Naive thymus-derived CD8-positive, alpha-beta T cell (primary cell): ENCODE results near the gene MTA1. TPM values are rescaled to one million over a fixed set of nuclear protein-coding genes. Genes with fewer than 3 reads are reported as not detected.
A peak's percentile ranks its signal among the peaks of the same experiment; 100 is the strongest.

Experiments
- ATAC-seq, 2 donors: fragments of 150-1000 bp; cut with Tn5 transposase in 1 of 2; sonication (Bioruptor Pico), chemical (Tn5 transposase) in 1 of 2; 1 replicate in 1 of 2; 2 replicates in 1 of 2; pipeline ENCODE4 v1.10.0; 2021; ENCODE audit warnings: mild to moderate bottlenecking in 2 of 2, moderate library complexity in 2 of 2
- POLR2A ChIA-PET: fragments of 350-600 bp; sonication (Branson Sonifier 250); formaldehyde crosslinking; loops from one replicate; lab custom pipeline; 2021; ENCODE audit warnings: antibody characterized with exemption; lab: Charles Lee
- DNase-seq, 10 donors: peaks; one replicate each; pipeline versions ENCODE4 v3.0.0 to v3.0.0-alpha.2; 2020 to 2022
- H3K27ac Mint-ChIP-seq, 10 donors: one replicate each; pipeline ENCODE4 v1.8.0; 2020 to 2022; ENCODE audit warnings: mild to moderate bottlenecking in 10 of 10, mixed read lengths in 10 of 10, moderate library complexity in 4 of 10, inconsistent platforms in 1 of 10
- H3K27me3 Mint-ChIP-seq, 5 donors: one replicate each; pipeline ENCODE4 v1.8.0; 2021 to 2022; ENCODE audit warnings: mixed read lengths in 5 of 5
- H3K36me3 Mint-ChIP-seq, 3 donors: one replicate each; pipeline ENCODE4 v1.8.0; 2020 to 2022; ENCODE audit warnings: mixed read lengths in 3 of 3, mild to moderate bottlenecking in 2 of 3, inconsistent platforms in 1 of 3
- H3K4me1 Mint-ChIP-seq, 4 donors: one replicate each; pipeline ENCODE4 v1.8.0; 2021 to 2022; ENCODE audit warnings: mixed read lengths in 4 of 4
- H3K4me3 Mint-ChIP-seq, 10 donors: one replicate each; pipeline ENCODE4 v1.8.0; 2020 to 2022; ENCODE audit warnings: mild to moderate bottlenecking in 10 of 10, mixed read lengths in 10 of 10, moderate library complexity in 6 of 10, inconsistent platforms in 1 of 10
- H3K9me3 Mint-ChIP-seq, 9 donors: one replicate each; pipeline ENCODE4 v1.8.0; 2020 to 2022; ENCODE audit warnings: mixed read lengths in 9 of 9, mild to moderate bottlenecking in 3 of 9, inconsistent platforms in 1 of 9, moderate library complexity in 1 of 9
- polyA plus RNA-seq, 3 donors: library from polyadenylated mRNA; unstranded; fragments of 300-500 nt; fragmentation: Illumina TruSeq; gene quantifications; one replicate each; pipeline ENCODE4 v1.2.3, GENCODE V29; 2021
- total RNA-seq, 8 experiments: library from RNA in 2 of 8; stranded (reverse) in 2 of 8; gene quantifications; one replicate each; pipeline ENCODE4 v1.2.3 and lab custom pipeline; 2021 to 2026

Gene MTA1
- total and polyA plus RNA-seq, 5 experiments from 2014 or later = 3.1 to 142 (median 6.5) TPM

DNA sequence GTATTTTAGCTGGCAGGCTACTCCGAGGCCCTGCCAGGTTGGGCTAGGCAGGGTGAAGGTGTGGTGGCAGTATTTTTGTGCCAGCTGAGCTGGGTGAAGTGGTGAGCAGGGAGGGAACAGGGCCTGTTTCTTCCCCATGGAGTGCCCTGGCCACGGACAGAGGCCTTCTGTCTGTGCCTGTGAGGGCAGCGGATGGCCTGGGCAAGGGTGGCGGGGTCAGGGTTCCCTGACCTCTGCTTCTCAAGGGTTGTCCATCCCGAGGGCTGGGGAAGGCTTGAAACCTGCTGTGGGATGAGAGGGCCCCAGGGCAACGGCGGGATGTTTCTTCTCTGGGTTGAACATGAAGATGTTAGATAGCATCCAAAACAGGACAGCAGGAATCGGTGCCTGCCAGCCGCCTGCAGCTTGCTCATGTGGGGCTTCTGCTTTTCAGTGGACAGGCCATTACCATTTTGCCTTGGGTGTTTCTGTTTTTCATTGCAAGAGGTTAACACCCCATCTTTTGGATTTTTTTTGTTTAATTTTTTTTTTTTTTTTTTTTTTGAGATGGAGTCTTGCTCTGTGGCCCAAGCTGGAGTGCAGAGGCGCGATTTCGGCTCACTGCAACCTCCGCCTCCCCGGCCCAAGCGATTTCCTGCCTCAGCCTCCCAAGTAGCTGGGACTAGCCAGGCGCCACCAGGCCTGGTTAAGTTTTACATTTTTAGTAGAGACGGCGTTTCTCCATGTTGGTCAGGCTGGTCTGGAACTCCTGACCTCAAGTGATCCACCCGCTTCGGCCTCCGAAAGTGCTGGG is 3.3 kb downstream of the MTA1 start:
- peak overlapping the region in 4 of 10 donors; percentile 36 to 94 (median 56) for H3K4me3 Mint-ChIP-seq
- H3K4me1 Mint-ChIP-seq = peaks cover 17 to 41% (median 39%) of the 10 kb centered on the region in 4 donors
- peaks cover 0 to 1% (median 0%) of the 10 kb centered on the region in 9 donors for H3K9me3 Mint-ChIP-seq
- H3K27me3 Mint-ChIP-seq = no peaks in the 10 kb centered on the region
- POLR2A ChIA-PET = interaction anchor here (0.6 to 0.7 kb wide), 2 partner anchors 31 to 32 kb away, joined by 3 to 4 read pairs; no protein-coding TSS in a partner anchor
- no peak for ATAC-seq
- peak overlapping the region; percentile 13 to 95 (median 80) for H3K27ac Mint-ChIP-seq
- DNase-seq = no peak
- peaks cover 0 to 10% (median 8%) of the 10 kb centered on the region in 3 donors for H3K36me3 Mint-ChIP-seq

DNA sequence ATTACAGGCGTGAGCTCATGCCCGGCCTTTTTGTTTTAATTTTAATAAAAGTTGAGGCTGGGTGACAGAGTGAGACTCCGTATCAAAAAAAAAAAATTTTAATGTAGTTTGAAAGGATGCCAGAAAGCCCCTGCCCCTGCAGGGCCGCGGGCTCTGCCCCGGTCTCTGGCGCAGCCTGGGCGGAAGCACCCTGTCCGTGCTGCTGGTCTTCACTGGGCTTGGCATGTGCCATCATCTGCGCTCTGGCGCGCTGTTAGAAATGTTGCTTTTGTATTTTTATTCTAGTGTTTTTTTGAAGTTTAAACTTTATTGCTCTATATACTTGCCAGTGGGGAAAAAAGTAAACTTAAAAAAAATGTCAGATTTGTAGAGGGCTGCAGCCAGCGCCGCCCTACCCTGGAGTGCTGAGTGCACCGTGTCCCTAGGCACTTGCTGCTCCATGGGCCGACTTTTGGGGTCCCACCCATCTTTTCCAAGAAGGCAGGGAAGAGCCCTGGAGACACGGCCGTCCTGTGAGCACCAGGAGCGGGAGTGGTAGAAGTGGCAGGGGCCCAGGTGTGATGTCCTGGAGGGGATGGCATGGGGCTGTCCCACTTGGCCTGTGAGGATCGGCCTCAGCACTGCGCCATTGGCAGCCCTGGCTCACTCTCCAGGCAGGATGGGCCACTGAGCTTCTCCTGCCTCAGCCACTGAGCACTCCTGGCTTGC is 4.0 kb downstream of the MTA1 start:
- DNase-seq (no peak), ATAC-seq (no peak)
- H3K36me3 Mint-ChIP-seq = peaks cover 0 to 10% (median 8%) of the 10 kb centered on the region in 3 donors
- H3K4me1 Mint-ChIP-seq = peaks cover 17 to 42% (median 38%) of the 10 kb centered on the region in 4 donors
- H3K4me3 Mint-ChIP-seq = peak overlapping the region in 2 of 10 donors; percentile 8 to 22
- peak overlapping the region in 5 of 10 donors; percentile 9 to 61 (median 31) for H3K27ac Mint-ChIP-seq
- H3K27me3 Mint-ChIP-seq = no peaks in the 10 kb centered on the region
- peaks cover 0 to 2% (median 0%) of the 10 kb centered on the region in 9 donors for H3K9me3 Mint-ChIP-seq
- POLR2A ChIA-PET = interaction anchor here (0.6 to 0.7 kb wide), 2 partner anchors 31 to 33 kb away, joined by 3 to 4 read pairs; no protein-coding TSS in a partner anchor

DNA sequence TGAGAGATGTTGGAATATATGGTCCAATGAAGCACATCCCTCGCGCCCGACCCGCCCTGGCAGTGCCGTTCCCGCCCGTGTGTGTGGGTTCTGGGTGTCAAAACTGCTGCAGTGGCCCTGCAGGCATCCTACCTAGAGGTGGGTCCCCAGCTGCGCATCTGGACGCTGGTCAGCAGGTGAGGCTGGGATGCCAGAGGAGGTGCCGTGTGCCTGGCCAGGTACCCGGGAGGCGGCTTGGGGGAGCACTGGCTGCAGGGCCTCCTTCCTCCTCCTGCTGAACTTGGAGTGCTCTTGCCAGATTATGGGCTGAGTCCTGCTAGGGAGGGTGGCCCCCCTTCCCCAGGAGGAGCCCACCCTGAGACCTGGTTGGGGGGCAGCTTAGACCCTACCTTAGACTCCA is 5.2 kb downstream of the MTA1 start:
- POLR2A ChIA-PET = interaction anchor here (1.1 kb wide), 1 partner anchor 9 kb away, joined by 5 read pairs; no protein-coding TSS in a partner anchor
- no peak overlapping the region for H3K4me3 Mint-ChIP-seq
- H3K9me3 Mint-ChIP-seq = peaks cover 0 to 2% (median 0%) of the 10 kb centered on the region in 9 donors
- H3K27ac Mint-ChIP-seq = no peak overlapping the region
- no peak for DNase-seq
- no peaks in the 10 kb centered on the region for H3K27me3 Mint-ChIP-seq
- no peak for ATAC-seq
- H3K36me3 Mint-ChIP-seq = peaks cover 0 to 10% (median 8%) of the 10 kb centered on the region in 3 donors
- H3K4me1 Mint-ChIP-seq = peaks cover 17 to 41% (median 37%) of the 10 kb centered on the region in 4 donors

GRCh38 chr14:105425823-105426247 is 6.2 kb downstream of the MTA1 start:
- ATAC-seq (no peak), DNase-seq (no peak)
- Mint-ChIP-seq H3K27ac (no peak overlapping the region), H3K27me3 (no peaks in the 10 kb centered on the region), H3K36me3 (peaks cover 4 to 18% (median 11%) of the 10 kb centered on the region in 3 donors), H3K9me3 (peaks cover 0 to 2% (median 0%) of the 10 kb centered on the region in 9 donors), H3K4me1 (peaks cover 16 to 41% (median 35%) of the 10 kb centered on the region in 4 donors), H3K4me3 (no peak overlapping the region)
- POLR2A ChIA-PET = interaction anchor here (0.6 kb wide), 1 partner anchor 55 kb away, joined by 5 read pairs; no protein-coding TSS in a partner anchor

GRCh38 chr14:105426416-105427130 is 6.9 kb downstream of the MTA1 start:
- Mint-ChIP-seq H3K4me3 (peak overlapping the region in 1 of 10 donors; percentile 33), H3K27ac (peak overlapping the region in 2 of 10 donors; percentile 29 to 56)
- POLR2A ChIA-PET = no interaction called here

DNA sequence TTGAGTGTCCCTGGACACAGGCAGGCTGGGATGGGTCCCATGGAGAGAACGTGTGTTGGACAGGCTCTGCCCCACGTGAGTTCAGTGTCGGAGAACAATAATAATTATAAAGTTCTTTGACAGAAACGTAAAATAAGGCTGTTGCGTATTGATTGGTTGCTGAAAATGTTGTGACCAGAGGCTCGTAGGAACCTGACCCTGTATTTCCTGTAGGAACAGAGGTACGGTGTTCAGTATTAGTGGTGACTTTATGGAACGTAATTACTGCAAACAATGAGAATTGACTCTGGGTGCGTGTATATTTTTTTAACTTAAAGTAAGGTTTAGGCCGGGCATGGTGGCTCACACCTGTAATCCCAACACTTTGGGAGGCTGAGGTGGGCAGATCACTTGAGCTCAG is 7.8 kb downstream of the MTA1 start:
- Mint-ChIP-seq H3K9me3 (peaks cover 0 to 2% (median 0%) of the 10 kb centered on the region in 9 donors), H3K27ac (peak overlapping the region in 2 of 10 donors; percentile 31 to 86), H3K27me3 (no peaks in the 10 kb centered on the region), H3K4me3 (peak overlapping the region in 1 of 10 donors; percentile 33), H3K4me1 (peaks cover 7 to 25% (median 19%) of the 10 kb centered on the region in 4 donors), H3K36me3 (peaks cover 4 to 23% (median 15%) of the 10 kb centered on the region in 3 donors)
- ATAC-seq (no peak), DNase-seq (no peak)
- POLR2A ChIA-PET = no interaction called here

More at GRCh38 chr14:105426416-105427130, 6.9 kb downstream of the MTA1 start:
- Mint-ChIP-seq H3K27me3 (no peaks in the 10 kb centered on the region), H3K4me1 (peaks cover 11 to 34% (median 27%) of the 10 kb centered on the region in 4 donors), H3K36me3 (peaks cover 4 to 23% (median 15%) of the 10 kb centered on the region in 3 donors), H3K9me3 (peaks cover 0 to 2% (median 0%) of the 10 kb centered on the region in 9 donors)
- no peak for DNase-seq
- ATAC-seq = no peak

DNA sequence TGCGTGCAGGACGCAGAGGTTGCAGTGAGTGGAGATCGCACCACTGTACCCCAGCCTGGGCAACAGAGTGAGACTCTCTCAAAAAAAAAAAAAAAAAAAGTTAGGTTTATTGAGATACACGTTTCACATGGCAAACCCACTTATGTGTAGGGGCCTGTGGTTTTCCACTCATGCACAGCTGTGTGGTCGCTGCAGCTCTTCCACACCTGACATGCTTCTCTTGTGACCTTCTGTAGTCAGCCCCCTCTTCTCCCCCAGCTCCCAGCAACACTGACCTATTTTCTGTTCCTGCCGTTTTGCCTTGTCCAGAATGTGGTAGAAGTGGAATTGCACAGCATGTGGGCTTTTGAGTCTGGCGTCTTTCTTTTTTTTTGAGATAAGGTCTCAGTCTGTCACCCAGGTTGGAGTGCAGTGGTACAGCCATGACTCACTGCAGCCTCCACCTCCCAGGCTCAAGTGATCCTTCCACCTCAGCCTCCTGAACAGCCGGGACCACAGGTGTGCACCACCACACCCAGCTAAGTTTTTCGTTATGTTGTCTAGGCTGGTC is 8.4 kb downstream of the MTA1 start:
- Mint-ChIP-seq H3K4me1 (peaks cover 7 to 20% (median 13%) of the 10 kb centered on the region in 4 donors), H3K36me3 (peaks cover 4 to 23% (median 15%) of the 10 kb centered on the region in 3 donors), H3K27me3 (no peaks in the 10 kb centered on the region), H3K9me3 (peaks cover 0 to 2% (median 0%) of the 10 kb centered on the region in 9 donors), H3K4me3 (peak overlapping the region in 1 of 10 donors; percentile 30), H3K27ac (peak overlapping the region in 8 of 10 donors; percentile 18 to 78 (median 58))
- no peak for ATAC-seq
- DNase-seq = no peak
- POLR2A ChIA-PET = no interaction called here

GRCh38 chr14:105430042-105430441 is 10.4 kb downstream of the MTA1 start:
- peaks cover 5 to 23% (median 18%) of the 10 kb centered on the region in 4 donors for H3K4me1 Mint-ChIP-seq
- H3K9me3 Mint-ChIP-seq = peaks cover 0 to 2% (median 0%) of the 10 kb centered on the region in 9 donors
- POLR2A ChIA-PET = no interaction called here
- no peak overlapping the region for H3K4me3 Mint-ChIP-seq
- H3K27ac Mint-ChIP-seq = peak overlapping the region in 1 of 10 donors; percentile 71
- ATAC-seq (no peak), DNase-seq (no peak)
- no peaks in the 10 kb centered on the region for H3K27me3 Mint-ChIP-seq
- peaks cover 4 to 23% (median 15%) of the 10 kb centered on the region in 3 donors for H3K36me3 Mint-ChIP-seq

DNA sequence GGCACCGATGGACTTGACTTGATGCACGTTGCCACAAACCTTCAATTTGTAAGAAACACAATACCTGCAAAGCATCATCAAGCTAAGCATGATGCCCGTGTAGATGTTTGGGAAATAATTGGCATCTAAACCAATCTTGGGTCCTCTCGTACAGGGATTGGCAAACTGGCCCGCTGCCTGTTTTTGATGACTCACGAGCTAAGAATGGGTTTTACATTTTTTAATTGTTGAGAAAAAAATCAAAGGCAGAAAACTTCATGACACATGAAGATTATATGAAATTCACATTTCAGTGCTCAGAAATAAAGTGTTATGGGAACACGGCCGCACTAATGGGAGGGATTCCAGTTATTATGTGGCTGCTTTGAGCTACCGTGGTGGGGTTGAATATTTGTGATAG is 10.9 kb downstream of the MTA1 start:
- H3K4me3 Mint-ChIP-seq = no peak overlapping the region
- peaks cover 7 to 25% (median 20%) of the 10 kb centered on the region in 4 donors for H3K4me1 Mint-ChIP-seq
- peaks cover 0 to 2% (median 0%) of the 10 kb centered on the region in 9 donors for H3K9me3 Mint-ChIP-seq
- peaks cover 4 to 23% (median 12%) of the 10 kb centered on the region in 3 donors for H3K36me3 Mint-ChIP-seq
- ATAC-seq = no peak
- DNase-seq = no peak
- H3K27ac Mint-ChIP-seq = no peak overlapping the region
- no peaks in the 10 kb centered on the region for H3K27me3 Mint-ChIP-seq
- POLR2A ChIA-PET = no interaction called here

DNA sequence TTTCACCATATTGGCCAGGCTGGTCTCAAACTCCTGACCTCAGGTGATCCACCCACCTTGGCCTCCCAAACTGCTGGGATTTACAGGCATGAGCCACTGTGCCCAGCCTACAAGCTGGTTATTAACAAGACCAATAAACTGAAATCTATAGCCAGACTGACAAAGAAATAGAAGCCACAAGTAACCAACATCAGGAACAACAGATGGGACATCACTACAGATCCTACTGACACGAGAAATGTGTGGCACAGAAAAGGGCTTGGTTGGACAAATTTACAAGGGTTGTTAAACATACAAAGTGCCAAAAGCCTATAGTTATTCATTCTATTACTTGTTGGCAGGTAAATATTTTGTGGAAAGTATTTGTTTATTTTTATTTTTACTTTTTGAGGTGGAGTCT is 11.6 kb downstream of the MTA1 start:
- H3K36me3 Mint-ChIP-seq = peaks cover 4 to 23% (median 7%) of the 10 kb centered on the region in 3 donors
- no peak overlapping the region for H3K4me3 Mint-ChIP-seq
- POLR2A ChIA-PET = no interaction called here
- H3K27me3 Mint-ChIP-seq = no peaks in the 10 kb centered on the region
- DNase-seq = no peak
- peaks cover 0 to 2% (median 0%) of the 10 kb centered on the region in 9 donors for H3K9me3 Mint-ChIP-seq
- peaks cover 10 to 31% (median 25%) of the 10 kb centered on the region in 4 donors for H3K4me1 Mint-ChIP-seq
- ATAC-seq = no peak
- peak overlapping the region in 1 of 10 donors; percentile 9 for H3K27ac Mint-ChIP-seq

GRCh38 chr14:105432657-105433056 is 13.0 kb downstream of the MTA1 start:
- H3K4me3 Mint-ChIP-seq = no peak overlapping the region
- peaks cover 4 to 13% (median 7%) of the 10 kb centered on the region in 3 donors for H3K36me3 Mint-ChIP-seq
- DNase-seq (no peak), ATAC-seq (no peak)
- H3K9me3 Mint-ChIP-seq = peaks cover 0 to 2% (median 0%) of the 10 kb centered on the region in 9 donors
- H3K27me3 Mint-ChIP-seq = no peaks in the 10 kb centered on the region
- H3K27ac Mint-ChIP-seq = no peak overlapping the region
- peaks cover 6 to 29% (median 18%) of the 10 kb centered on the region in 4 donors for H3K4me1 Mint-ChIP-seq
- POLR2A ChIA-PET = no interaction called here
